ENCODE measurements around the gene TOGARAM2.
"Not testable (repeated sequence)": the region's sequence is repeated elsewhere in the genome, so short reads cannot be mapped to it uniquely, and the experiment has no call there.

The TOGARAM2 gene

DNA sequence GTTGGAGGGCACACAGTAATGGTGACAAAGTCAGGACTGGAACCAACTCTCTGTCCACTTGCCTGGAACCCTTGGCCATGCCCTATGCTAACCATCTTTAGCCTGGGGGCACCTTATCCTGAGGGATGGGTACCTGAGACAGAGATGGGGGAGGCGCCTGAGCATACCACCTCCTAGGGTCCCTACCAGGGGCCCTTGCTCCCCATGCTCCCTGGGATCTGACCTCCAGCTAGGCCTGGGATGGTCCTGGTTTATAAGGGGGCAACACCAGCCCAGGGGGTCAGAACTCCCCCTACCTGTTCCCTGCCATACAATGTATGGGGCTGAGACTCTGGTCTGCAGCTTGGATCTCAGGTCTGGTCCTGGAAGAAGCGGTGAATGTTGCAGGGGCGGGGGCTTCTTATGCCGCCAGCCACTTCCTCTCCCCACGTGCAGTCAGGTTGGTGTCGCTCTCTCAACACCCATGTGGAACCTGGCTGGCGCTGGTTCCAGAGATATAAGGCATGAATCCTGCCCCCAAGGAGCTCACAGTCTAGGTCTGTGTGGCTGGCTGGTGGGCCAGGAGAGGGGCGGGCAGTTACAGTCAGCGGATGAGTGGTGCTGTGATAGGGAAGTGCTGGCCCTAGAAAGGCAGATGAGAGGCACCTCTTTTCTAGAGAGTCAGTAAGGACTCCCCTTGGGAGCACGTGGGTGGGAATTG lies 3.8 kb upstream of the TOGARAM2 start:
- Histone ChIP-seq H3K4me3 (ENCODE audit: insufficient read length, low read depth) (no peak overlapping the region), H3K9ac (ENCODE audit: insufficient read length, low read depth) (no peak overlapping the region), H3K27me3 (ENCODE audit: insufficient read depth, insufficient read length) (no peaks in the 10 kb centered on the region), H3K4me1 (ENCODE audit: insufficient read depth, insufficient read length) (no peaks in the 10 kb centered on the region), H3K36me3 (ENCODE audit: insufficient read depth, insufficient read length, low read length) (no peaks in the 10 kb centered on the region), H3K9me3 (ENCODE audit: insufficient read depth, low read length) (no peaks in the 10 kb centered on the region)
- no peak for TF ChIP-seq YY1 (IDR thresholded peaks at IDR 0.05; ENCODE audit: insufficient read depth, insufficient read length)
- no peak for TF ChIP-seq ZNF274 (IDR thresholded peaks at IDR 0.05; ENCODE audit: low read depth, low read length)
- TF ChIP-seq SUZ12 (IDR thresholded peaks at IDR 0.05; ENCODE audit: extremely low read depth, insufficient read depth, insufficient read length), result no peak
- DNase-seq (ENCODE audit: low read depth, low spot score), result no peak

DNA sequence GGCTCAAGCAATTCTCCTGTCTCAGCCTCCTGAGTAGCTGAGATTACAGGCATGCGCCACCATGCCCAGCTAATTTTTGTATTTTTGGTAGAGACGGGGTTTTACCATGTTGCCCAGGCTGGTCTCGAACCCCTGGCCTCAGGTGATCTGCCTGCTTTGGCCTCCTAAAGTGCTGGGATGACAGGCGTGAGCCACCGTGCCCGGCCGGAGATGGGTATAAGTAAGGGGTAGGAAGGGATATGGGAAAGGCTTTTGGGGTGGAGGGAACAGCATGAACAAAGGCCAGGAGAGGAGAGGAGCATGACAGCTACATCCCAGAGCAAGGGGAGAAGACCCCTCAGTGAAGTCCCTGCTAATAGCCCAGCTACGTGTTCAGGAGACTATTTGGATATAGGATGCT lies 3.1 kb upstream of the TOGARAM2 start:
- not testable (repeated sequence) for H3K9me3 ChIP-seq (ENCODE audit: insufficient read depth, low read length); H3K4me1 ChIP-seq (ENCODE audit: insufficient read depth, insufficient read length); H3K36me3 ChIP-seq (ENCODE audit: insufficient read depth, insufficient read length, low read length); H3K9ac ChIP-seq (ENCODE audit: insufficient read length, low read depth); H3K27me3 ChIP-seq (ENCODE audit: insufficient read depth, insufficient read length); DNase-seq (ENCODE audit: low read depth, low spot score); H3K4me3 ChIP-seq (ENCODE audit: insufficient read length, low read depth)

DNA sequence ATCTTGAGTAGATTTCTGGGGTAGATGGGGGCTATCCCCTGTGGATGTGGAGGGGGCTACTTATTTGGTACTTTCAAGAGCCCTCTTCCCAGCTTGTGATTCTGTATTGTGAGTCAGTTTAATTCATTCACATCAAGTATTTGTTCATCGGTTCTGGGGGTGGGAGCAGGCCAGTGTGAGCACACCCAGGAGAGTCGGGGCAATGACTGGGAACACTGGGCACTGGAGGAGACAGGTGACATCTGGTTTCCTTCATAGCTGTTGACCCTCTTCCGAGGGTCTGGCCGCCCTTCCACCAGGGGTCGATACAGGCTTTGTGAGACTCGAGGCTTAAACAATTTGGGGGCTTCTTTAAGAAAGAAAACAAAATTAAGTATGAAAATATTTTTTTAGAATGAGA lies 2.5 kb upstream of the TOGARAM2 start:
- Histone ChIP-seq H3K36me3 (ENCODE audit: insufficient read depth, insufficient read length, low read length) (no peaks in the 10 kb centered on the region), H3K9ac (ENCODE audit: insufficient read length, low read depth) (no peak overlapping the region), H3K4me3 (ENCODE audit: insufficient read length, low read depth) (no peak overlapping the region), H3K4me1 (ENCODE audit: insufficient read depth, insufficient read length) (no peaks in the 10 kb centered on the region), H3K27me3 (ENCODE audit: insufficient read depth, insufficient read length) (no peaks in the 10 kb centered on the region), H3K9me3 (ENCODE audit: insufficient read depth, low read length) (no peaks in the 10 kb centered on the region)
- no peak for TF ChIP-seq YY1 (IDR thresholded peaks at IDR 0.05; ENCODE audit: insufficient read depth, insufficient read length)
- no peak for TF ChIP-seq SUZ12 (IDR thresholded peaks at IDR 0.05; ENCODE audit: extremely low read depth, insufficient read depth, insufficient read length)
- no peak for TF ChIP-seq ZNF274 (IDR thresholded peaks at IDR 0.05; ENCODE audit: low read depth, low read length)
- no peak for DNase-seq (ENCODE audit: low read depth, low spot score)

DNA sequence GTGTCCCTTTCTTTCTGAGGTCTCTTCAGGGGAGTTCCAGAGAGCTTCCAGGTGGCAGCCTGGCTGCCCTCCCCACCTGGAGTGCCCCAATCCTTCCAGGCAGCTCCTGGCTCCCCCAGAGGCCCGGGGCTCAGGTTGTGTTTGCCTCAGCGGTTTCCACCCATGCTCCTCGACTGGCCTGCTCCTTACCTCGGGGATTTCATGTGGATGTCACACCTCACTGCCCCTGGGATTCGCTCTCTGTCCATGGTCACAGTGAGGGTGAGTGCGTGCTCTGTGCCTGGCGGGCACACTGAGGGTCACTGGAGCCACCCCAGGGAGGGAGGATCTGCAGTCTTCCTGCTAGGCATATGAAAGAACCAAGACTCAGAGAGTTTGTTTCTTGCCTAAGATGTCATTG lies 2.1 kb upstream of the TOGARAM2 start:
- Histone ChIP-seq H3K36me3 (ENCODE audit: insufficient read depth, insufficient read length, low read length) (no peaks in the 10 kb centered on the region), H3K4me1 (ENCODE audit: insufficient read depth, insufficient read length) (no peaks in the 10 kb centered on the region), H3K9ac (ENCODE audit: insufficient read length, low read depth) (no peak overlapping the region), H3K4me3 (ENCODE audit: insufficient read length, low read depth) (no peak overlapping the region), H3K27me3 (ENCODE audit: insufficient read depth, insufficient read length) (no peaks in the 10 kb centered on the region), H3K9me3 (ENCODE audit: insufficient read depth, low read length) (no peaks in the 10 kb centered on the region)
- no peak for DNase-seq (ENCODE audit: low read depth, low spot score)
- no peak for TF ChIP-seq ZNF274 (IDR thresholded peaks at IDR 0.05; ENCODE audit: low read depth, low read length)
- no peak for TF ChIP-seq YY1 (IDR thresholded peaks at IDR 0.05; ENCODE audit: insufficient read depth, insufficient read length)
- no peak for TF ChIP-seq SUZ12 (IDR thresholded peaks at IDR 0.05; ENCODE audit: extremely low read depth, insufficient read depth, insufficient read length)

DNA sequence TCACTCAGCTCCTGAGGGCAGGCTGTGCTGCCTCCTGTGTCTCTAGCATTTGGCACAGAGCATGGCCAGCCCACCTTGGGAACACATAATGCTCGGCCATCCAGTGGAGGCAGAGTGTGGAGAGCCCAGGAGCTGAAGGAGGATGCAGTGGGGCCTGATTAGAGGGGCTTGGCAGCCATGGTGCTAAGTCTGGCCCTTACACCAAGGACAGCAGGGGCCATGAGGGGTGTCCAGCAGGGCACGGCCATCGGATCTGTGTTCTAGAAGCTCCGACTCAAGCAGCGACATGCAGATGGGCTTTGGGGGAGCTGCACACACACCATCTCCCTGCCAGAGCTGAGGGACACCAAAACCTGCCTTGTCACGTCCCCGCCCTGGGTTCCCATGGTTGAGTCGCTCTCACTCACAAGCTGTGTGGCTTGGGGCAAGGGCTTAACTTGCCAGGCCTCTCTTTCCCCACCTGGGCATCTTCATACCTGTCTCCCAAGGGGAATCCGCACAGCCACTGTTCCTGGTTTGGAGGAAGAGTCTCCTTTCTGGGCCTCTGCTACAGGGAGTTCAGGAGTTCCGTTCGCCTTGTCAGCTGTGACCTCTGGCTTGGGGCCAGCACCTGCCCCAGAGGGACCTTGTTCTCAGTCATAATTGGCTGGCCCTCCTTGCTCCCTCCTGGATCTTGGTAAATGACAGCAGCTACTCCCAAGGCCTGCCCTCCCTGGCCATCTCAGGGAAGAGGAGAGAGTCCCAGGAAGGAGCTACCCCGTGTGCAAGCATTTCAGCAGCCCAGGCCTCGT lies 1.3 kb upstream of the TOGARAM2 start:
- H3K9ac ChIP-seq (ENCODE audit: insufficient read length, low read depth), result peak overlapping the region; percentile 10
- no peak for DNase-seq (ENCODE audit: low read depth, low spot score)
- H3K27me3 ChIP-seq (ENCODE audit: insufficient read depth, insufficient read length), result no peaks in the 10 kb centered on the region
- H3K4me3 ChIP-seq (ENCODE audit: insufficient read length, low read depth), result no peak overlapping the region
- no peaks in the 10 kb centered on the region for H3K9me3 ChIP-seq (ENCODE audit: insufficient read depth, low read length)
- no peaks in the 10 kb centered on the region for H3K36me3 ChIP-seq (ENCODE audit: insufficient read depth, insufficient read length, low read length)
- H3K4me1 ChIP-seq (ENCODE audit: insufficient read depth, insufficient read length), result no peaks in the 10 kb centered on the region
- TF ChIP-seq YY1 (IDR thresholded peaks at IDR 0.05; ENCODE audit: insufficient read depth, insufficient read length) (no peak), SUZ12 (IDR thresholded peaks at IDR 0.05; ENCODE audit: extremely low read depth, insufficient read depth, insufficient read length) (no peak), ZNF274 (IDR thresholded peaks at IDR 0.05; ENCODE audit: low read depth, low read length) (no peak)

DNA sequence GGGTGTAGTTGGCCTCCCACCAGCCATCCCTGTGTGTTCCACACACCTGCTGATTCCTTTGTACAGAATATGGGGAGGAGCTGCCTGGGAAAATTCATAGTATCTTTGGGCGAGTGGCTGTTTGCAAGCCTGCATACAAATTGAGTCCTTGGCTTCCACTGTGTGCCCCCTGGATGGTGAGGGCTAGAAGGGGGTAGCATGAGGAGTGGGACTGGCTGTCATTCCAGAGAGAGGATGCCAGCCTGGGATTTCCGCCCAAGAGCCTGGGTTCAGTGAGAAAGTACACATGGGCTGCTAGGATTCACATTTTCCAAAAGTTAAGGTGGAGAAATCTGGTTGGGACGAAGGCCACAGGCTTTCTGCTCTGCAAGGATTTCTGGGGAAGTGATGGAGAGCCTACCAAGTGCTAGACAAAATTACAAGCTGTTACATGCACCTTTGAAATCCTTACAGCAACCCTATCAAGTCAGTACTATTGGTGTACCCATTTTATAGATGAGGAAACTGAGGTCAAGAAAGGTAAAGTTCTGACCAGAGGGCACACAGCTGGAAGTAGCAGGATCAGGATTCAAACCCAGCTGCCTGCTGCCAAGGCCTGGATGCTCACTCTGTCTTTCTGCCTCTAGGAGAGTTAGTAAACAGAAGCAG lies 606 bp upstream of the TOGARAM2 start:
- no peaks in the 10 kb centered on the region for H3K4me1 ChIP-seq (ENCODE audit: insufficient read depth, insufficient read length)
- no peaks in the 10 kb centered on the region for H3K9me3 ChIP-seq (ENCODE audit: insufficient read depth, low read length)
- TF ChIP-seq SUZ12 (IDR thresholded peaks at IDR 0.05; ENCODE audit: extremely low read depth, insufficient read depth, insufficient read length) (no peak), ZNF274 (IDR thresholded peaks at IDR 0.05; ENCODE audit: low read depth, low read length) (no peak), YY1 (IDR thresholded peaks at IDR 0.05; ENCODE audit: insufficient read depth, insufficient read length) (no peak)
- DNase-seq (ENCODE audit: low read depth, low spot score), result no peak
- H3K27me3 ChIP-seq (ENCODE audit: insufficient read depth, insufficient read length), result no peaks in the 10 kb centered on the region
- H3K9ac ChIP-seq (ENCODE audit: insufficient read length, low read depth), result no peak overlapping the region
- H3K36me3 ChIP-seq (ENCODE audit: insufficient read depth, insufficient read length, low read length), result no peaks in the 10 kb centered on the region
- no peak overlapping the region for H3K4me3 ChIP-seq (ENCODE audit: insufficient read length, low read depth)

DNA sequence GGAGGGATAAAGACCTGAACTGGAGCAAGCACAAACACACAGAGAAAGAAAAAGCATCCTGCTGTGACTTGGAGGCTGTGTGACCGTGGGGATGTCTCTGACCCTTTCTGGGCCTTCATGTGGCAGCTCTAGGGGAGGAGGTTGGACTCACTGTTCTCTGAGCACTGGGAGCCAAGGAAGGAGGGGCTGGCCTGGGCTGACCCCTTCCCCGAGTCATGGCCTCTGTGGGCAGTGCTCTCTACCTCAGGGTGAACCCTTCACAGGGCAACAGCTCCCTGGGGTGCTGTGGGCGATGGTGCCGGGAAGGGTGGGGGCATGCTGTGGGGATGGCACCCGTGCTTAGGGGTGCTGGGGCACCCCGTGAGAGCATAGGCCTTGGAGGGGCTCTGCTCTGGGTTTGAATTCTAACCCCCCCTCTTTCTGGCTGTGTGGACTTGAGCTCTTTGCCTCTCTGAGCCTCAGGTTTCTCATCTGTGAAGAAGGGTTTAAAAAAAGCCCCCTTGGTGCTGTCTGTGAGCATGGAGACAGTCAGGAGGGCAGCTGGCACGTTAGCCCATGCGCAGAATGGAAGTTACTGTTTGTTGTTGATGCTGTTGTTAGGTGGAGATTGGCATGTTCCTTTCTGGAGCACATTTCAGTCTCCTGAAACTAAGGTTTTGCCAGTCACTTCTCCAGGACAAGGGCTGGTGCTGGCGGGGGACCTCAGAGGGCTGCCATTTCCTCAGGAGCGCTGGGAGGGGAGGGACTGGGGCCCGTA lies 700 bp downstream of the TOGARAM2 start:
- TF ChIP-seq YY1 (IDR thresholded peaks at IDR 0.05; ENCODE audit: insufficient read depth, insufficient read length) (no peak), ZNF274 (IDR thresholded peaks at IDR 0.05; ENCODE audit: low read depth, low read length) (no peak), SUZ12 (IDR thresholded peaks at IDR 0.05; ENCODE audit: extremely low read depth, insufficient read depth, insufficient read length) (no peak)
- no peak overlapping the region for H3K4me3 ChIP-seq (ENCODE audit: insufficient read length, low read depth)
- H3K9ac ChIP-seq (ENCODE audit: insufficient read length, low read depth), result peak overlapping the region; percentile 17
- peaks cover 3% of the 10 kb centered on the region for H3K4me1 ChIP-seq (ENCODE audit: insufficient read depth, insufficient read length)
- H3K36me3 ChIP-seq (ENCODE audit: insufficient read depth, insufficient read length, low read length), result no peaks in the 10 kb centered on the region
- no peaks in the 10 kb centered on the region for H3K27me3 ChIP-seq (ENCODE audit: insufficient read depth, insufficient read length)
- H3K9me3 ChIP-seq (ENCODE audit: insufficient read depth, low read length), result no peaks in the 10 kb centered on the region
- DNase-seq (ENCODE audit: low read depth, low spot score), result no peak
